Measurements from ENCODE around the gene OXER1.

Gene OXER1

DNA sequence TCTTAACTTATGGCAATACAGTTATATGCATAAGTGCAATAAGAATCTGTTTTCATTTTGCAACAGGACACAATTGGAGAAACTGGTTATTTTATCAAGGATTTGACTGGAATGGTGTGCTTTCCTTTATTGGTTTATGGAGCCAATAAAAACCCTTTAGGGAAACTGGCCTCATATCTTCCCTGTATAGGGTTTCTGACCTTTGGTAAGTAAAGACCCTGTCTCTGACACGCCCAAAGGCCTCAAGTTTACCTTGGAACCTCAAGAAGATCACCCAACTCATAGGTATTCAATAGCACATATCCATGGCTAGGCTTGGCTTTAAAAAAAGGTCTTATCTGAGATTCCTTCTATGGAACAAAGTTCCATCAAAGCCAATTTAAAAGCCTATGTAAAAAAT lies 17.2 kb upstream of the OXER1 start:
- H3K4me1 ChIP-seq (ENCODE audit: control insufficient read depth, low read depth, low read length): no peaks in the 10 kb centered on the region
- H3K9me3 ChIP-seq (ENCODE audit: control insufficient read depth, low read depth, low read length): peaks cover 24% of the 10 kb centered on the region
- H3K4me3 ChIP-seq (ENCODE audit: low read length): no peak overlapping the region
- no peaks in the 10 kb centered on the region for H3K36me3 ChIP-seq (ENCODE audit: control insufficient read depth, low read depth, low read length)
- H3K27me3 ChIP-seq (ENCODE audit: control insufficient read depth, insufficient read depth, low read length): no peaks in the 10 kb centered on the region
- H3K9ac ChIP-seq (ENCODE audit: low read length): no peak overlapping the region
- H3K27ac ChIP-seq (ENCODE audit: low read length): no peak overlapping the region

GRCh38 chr2:42777883-42778805 lies 14.2 kb upstream of the OXER1 start:
- H3K36me3 ChIP-seq (ENCODE audit: control insufficient read depth, low read depth, low read length): no peaks in the 10 kb centered on the region
- H3K27me3 ChIP-seq (ENCODE audit: control insufficient read depth, insufficient read depth, low read length): no peaks in the 10 kb centered on the region
- H3K4me3 ChIP-seq (ENCODE audit: low read length): no peak overlapping the region
- H3K9ac ChIP-seq (ENCODE audit: low read length): no peak overlapping the region
- peaks cover 7% of the 10 kb centered on the region for H3K4me1 ChIP-seq (ENCODE audit: control insufficient read depth, low read depth, low read length)
- peaks cover 24% of the 10 kb centered on the region for H3K9me3 ChIP-seq (ENCODE audit: control insufficient read depth, low read depth, low read length)
- H3K27ac ChIP-seq (ENCODE audit: low read length): no peak overlapping the region

DNA sequence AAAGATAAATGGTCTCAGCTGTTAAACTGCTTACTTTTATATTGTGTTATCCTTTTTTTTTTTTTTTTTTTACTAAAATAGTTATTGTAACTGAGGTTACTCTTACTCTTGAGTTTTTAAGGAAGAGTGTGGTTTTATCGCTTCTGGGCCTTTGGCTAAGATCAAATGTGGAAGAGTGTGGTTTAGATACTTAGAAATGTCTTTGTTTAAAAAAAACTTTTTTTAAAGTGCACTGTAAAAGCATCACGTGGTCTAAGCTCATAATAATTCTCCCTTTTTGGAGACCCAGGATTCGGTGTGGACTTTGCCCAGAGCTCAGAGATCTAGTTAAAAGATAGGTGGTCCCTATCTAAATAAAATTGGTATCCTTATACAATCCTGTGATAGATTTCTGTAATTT lies 11.9 kb upstream of the OXER1 start:
- Histone ChIP-seq H3K9me3 (ENCODE audit: control insufficient read depth, low read depth, low read length) (peaks cover 21% of the 10 kb centered on the region), H3K27me3 (ENCODE audit: control insufficient read depth, insufficient read depth, low read length) (no peaks in the 10 kb centered on the region), H3K4me3 (ENCODE audit: low read length) (no peak overlapping the region), H3K36me3 (ENCODE audit: control insufficient read depth, low read depth, low read length) (no peaks in the 10 kb centered on the region), H3K27ac (ENCODE audit: low read length) (no peak overlapping the region), H3K9ac (ENCODE audit: low read length) (no peak overlapping the region), H3K4me1 (ENCODE audit: control insufficient read depth, low read depth, low read length) (peaks cover 9% of the 10 kb centered on the region)

DNA sequence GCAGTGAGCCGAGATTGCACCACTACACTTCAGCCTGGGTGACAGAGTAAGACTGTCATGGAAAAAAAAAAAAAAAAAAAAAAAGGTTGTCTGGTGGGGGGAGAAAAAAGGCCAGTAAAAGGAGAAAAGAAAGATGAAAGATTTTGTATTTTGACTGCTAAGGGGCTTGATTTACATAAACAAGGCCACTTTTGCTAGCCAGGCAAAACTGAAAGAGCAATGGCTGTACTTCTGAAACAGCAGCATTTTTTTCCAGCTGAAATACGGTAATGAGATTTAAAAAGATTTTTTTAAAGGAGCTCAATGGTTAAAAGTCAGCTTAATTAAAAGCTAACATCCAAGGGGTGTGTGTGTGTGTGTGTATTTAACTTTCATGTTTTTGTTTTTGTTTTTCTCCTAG lies 11.3 kb upstream of the OXER1 start:
- H3K9ac ChIP-seq (ENCODE audit: low read length): no peak overlapping the region
- H3K4me3 ChIP-seq (ENCODE audit: low read length): no peak overlapping the region
- H3K9me3 ChIP-seq (ENCODE audit: control insufficient read depth, low read depth, low read length): peaks cover 18% of the 10 kb centered on the region
- H3K27me3 ChIP-seq (ENCODE audit: control insufficient read depth, insufficient read depth, low read length): no peaks in the 10 kb centered on the region
- no peaks in the 10 kb centered on the region for H3K36me3 ChIP-seq (ENCODE audit: control insufficient read depth, low read depth, low read length)
- H3K27ac ChIP-seq (ENCODE audit: low read length): no peak overlapping the region
- peaks cover 9% of the 10 kb centered on the region for H3K4me1 ChIP-seq (ENCODE audit: control insufficient read depth, low read depth, low read length)

DNA sequence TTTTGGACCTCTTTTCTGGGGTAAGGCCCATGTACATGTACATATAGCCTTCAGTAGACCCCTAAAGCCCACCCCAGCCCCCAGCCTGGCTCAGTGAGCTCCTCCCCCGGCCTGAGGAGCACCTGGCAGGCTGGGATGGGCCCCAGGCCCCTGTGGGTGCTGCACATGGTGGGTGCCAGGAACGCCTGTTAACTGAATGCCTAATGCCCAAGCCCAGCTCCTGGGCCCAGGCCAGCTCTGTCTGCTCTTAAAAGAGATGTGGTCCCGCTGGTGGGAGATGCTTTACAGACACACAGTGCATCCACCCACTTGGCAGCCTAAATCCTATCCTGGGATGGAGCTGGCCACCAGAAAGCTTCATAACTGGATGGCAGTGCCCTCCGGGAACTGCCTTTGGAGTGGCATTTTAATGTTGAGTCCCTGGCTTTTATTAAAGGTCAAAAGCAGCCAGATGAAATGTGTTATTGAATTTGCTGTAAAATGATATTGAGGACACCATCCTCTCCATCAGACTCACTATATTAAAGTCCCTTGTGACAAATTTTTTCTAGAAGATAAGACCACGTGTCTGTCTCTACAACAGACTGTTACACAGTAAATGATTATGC lies 7.7 kb upstream of the OXER1 start:
- no peaks in the 10 kb centered on the region for H3K9me3 ChIP-seq (ENCODE audit: control insufficient read depth, low read depth, low read length)
- peaks cover 9% of the 10 kb centered on the region for H3K4me1 ChIP-seq (ENCODE audit: control insufficient read depth, low read depth, low read length)
- no peak overlapping the region for H3K27ac ChIP-seq (ENCODE audit: low read length)
- no peaks in the 10 kb centered on the region for H3K27me3 ChIP-seq (ENCODE audit: control insufficient read depth, insufficient read depth, low read length)
- no peak overlapping the region for H3K4me3 ChIP-seq (ENCODE audit: low read length)
- no peak overlapping the region for H3K9ac ChIP-seq (ENCODE audit: low read length)
- no peaks in the 10 kb centered on the region for H3K36me3 ChIP-seq (ENCODE audit: control insufficient read depth, low read depth, low read length)

DNA sequence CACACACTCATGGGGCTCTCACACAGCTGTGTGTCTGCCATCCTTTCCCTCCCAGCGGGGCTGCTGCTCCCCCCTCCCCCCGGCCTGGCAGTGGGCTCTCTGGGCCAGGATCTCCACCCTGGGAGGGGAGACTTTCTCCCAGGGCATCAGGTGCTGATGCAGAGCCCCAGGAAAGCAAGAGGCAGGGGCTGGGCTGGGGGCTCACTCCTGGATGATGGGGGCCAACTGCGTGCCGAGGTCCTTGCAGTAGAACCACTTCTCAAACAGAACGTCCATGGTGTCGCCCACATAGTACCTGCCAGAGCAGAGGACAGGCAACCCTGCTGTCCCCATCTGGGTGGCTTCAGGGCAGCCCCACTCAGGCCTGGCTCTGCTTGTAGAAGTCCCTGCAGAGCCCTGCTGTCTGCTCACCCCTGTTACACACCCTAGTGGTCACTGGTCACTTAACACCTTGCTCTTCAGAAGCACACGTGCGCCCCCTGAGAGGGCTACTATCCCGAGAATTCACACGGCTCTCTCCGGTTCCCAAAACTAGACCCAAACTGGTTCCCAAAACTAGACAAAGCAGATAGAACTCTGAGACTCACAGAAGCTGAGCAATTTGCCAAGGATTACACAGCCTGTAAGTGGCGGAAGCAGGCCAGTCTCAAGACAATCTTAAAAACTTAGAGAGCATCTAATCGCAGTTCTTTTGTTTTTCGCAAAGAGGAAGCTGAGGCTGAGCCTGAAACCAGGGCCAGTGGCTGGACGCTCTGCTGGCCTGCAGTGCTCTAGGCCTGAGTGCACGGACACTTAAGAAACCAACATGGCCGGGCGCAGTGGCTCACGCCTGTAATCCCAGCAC lies 6.6 kb upstream of the OXER1 start:
- Histone ChIP-seq H3K9me3 (ENCODE audit: control insufficient read depth, low read depth, low read length) (no peaks in the 10 kb centered on the region), H3K9ac (ENCODE audit: low read length) (no peak overlapping the region), H3K27ac (ENCODE audit: low read length) (no peak overlapping the region), H3K36me3 (ENCODE audit: control insufficient read depth, low read depth, low read length) (no peaks in the 10 kb centered on the region), H3K4me3 (ENCODE audit: low read length) (no peak overlapping the region), H3K4me1 (ENCODE audit: control insufficient read depth, low read depth, low read length) (peaks cover 9% of the 10 kb centered on the region), H3K27me3 (ENCODE audit: control insufficient read depth, insufficient read depth, low read length) (no peaks in the 10 kb centered on the region)

DNA sequence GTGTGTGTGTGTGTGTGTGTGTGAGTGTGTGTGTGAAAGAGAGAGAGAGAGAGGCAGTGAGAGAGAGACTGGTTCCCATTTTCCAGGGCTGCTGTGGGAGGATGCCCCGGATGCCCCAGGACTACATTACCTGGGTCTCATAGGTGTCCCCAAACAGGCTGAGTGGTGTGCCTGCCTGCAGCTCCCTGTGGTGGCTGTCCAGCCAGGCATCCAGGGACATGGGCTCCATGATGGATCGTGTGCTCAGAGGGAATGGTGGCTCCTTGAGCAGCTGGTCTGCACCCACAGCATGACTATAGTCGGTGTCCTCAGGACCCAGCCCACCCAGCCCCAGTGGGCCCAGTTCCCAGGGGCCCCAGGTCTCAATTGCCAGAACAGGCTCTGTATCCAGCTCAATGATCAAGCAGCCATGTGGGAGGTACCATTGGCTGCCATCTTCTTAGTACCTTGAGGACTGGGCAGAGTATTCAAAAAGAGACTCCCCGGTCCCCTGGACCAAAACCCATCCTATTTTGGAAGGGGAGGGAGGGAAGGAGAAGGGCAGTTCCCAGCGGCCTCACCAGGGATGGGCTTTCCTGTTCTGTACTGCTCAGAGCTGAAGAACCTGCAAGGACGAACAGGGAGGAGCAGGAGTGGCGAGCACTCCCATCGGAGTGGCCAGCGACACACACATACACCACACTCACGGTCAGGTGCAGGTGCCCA lies 5.8 kb upstream of the OXER1 start:
- Histone ChIP-seq H3K4me3 (ENCODE audit: low read length) (no peak overlapping the region), H3K27me3 (ENCODE audit: control insufficient read depth, insufficient read depth, low read length) (no peaks in the 10 kb centered on the region), H3K4me1 (ENCODE audit: control insufficient read depth, low read depth, low read length) (peaks cover 9% of the 10 kb centered on the region), H3K9me3 (ENCODE audit: control insufficient read depth, low read depth, low read length) (no peaks in the 10 kb centered on the region), H3K36me3 (ENCODE audit: control insufficient read depth, low read depth, low read length) (no peaks in the 10 kb centered on the region), H3K27ac (ENCODE audit: low read length) (no peak overlapping the region), H3K9ac (ENCODE audit: low read length) (no peak overlapping the region)

- no peak overlapping the region for H3K4me3 ChIP-seq (ENCODE audit: low read length)
- no peak overlapping the region for H3K27ac ChIP-seq (ENCODE audit: low read length)
- H3K36me3 ChIP-seq (ENCODE audit: control insufficient read depth, low read depth, low read length): no peaks in the 10 kb centered on the region
- H3K9ac ChIP-seq (ENCODE audit: low read length): no peak overlapping the region
- no peaks in the 10 kb centered on the region for H3K9me3 ChIP-seq (ENCODE audit: control insufficient read depth, low read depth, low read length)
- H3K27me3 ChIP-seq (ENCODE audit: control insufficient read depth, insufficient read depth, low read length): no peaks in the 10 kb centered on the region
- H3K4me1 ChIP-seq (ENCODE audit: control insufficient read depth, low read depth, low read length): peaks cover 6% of the 10 kb centered on the region
These were observed 4.8 kb upstream of the OXER1 start for GRCh38 chr2:42768706-42769256.

DNA sequence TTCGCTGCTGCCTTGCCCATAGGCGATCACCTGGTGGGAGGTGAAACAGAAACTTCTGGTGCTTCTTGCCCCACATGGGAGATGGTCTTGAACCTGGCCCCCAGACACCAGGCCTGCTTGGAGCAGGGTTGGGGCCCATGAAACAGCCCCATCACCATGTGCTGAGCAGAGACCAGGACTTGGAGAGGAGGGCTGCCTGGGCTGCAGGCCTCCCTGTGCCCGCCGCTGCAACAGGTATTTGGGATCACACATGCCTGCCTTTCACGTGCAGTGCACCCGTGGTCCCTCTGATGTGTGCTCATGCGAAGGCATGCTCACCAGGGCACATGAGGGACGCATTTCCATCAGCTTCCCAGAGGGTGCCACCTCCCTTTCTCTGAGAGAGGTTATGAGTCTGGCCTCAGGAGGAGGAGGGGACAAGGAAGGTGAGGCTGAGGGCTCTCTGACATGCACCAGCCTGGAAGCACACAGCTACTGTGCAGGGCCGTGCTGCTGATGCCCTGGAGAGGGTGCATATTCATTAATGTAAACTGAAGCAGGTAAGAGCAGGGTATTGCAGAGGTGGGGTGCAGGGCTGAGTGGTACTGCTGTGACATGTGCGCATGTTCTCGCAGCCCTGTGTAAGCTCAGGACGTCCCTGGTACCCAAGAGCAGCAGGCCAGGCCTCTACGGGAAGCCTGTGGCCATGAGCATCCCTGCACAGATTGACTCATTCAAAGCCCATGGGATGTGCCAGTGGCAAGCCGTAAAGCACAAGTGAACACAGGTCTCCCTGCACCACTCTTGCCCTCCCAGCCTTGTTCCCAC lies 4.2 kb upstream of the OXER1 start:
- H3K36me3 ChIP-seq (ENCODE audit: control insufficient read depth, low read depth, low read length): no peaks in the 10 kb centered on the region
- no peak overlapping the region for H3K4me3 ChIP-seq (ENCODE audit: low read length)
- no peaks in the 10 kb centered on the region for H3K27me3 ChIP-seq (ENCODE audit: control insufficient read depth, insufficient read depth, low read length)
- H3K9ac ChIP-seq (ENCODE audit: low read length): no peak overlapping the region
- no peaks in the 10 kb centered on the region for H3K9me3 ChIP-seq (ENCODE audit: control insufficient read depth, low read depth, low read length)
- H3K27ac ChIP-seq (ENCODE audit: low read length): no peak overlapping the region
- peaks cover 2% of the 10 kb centered on the region for H3K4me1 ChIP-seq (ENCODE audit: control insufficient read depth, low read depth, low read length)

- no peaks in the 10 kb centered on the region for H3K27me3 ChIP-seq (ENCODE audit: control insufficient read depth, insufficient read depth, low read length)
- no peaks in the 10 kb centered on the region for H3K4me1 ChIP-seq (ENCODE audit: control insufficient read depth, low read depth, low read length)
- H3K9ac ChIP-seq (ENCODE audit: low read length): no peak overlapping the region
- no peak overlapping the region for H3K4me3 ChIP-seq (ENCODE audit: low read length)
- H3K27ac ChIP-seq (ENCODE audit: low read length): no peak overlapping the region
- H3K9me3 ChIP-seq (ENCODE audit: control insufficient read depth, low read depth, low read length): no peaks in the 10 kb centered on the region
- H3K36me3 ChIP-seq (ENCODE audit: control insufficient read depth, low read depth, low read length): no peaks in the 10 kb centered on the region
These were observed 3.4 kb upstream of the OXER1 start for GRCh38 chr2:42767080-42767898.
